SK-N-SH (cell line): ENCODE data around the gene ABHD2.

Experiments
- EZH2phosphoT487 ChIP-seq: fragments of 200-600 bp; sonication (generic); IDR thresholded peaks from 2 replicates; pipeline ENCODE4 v1.6.1; 2017; ENCODE audit warnings: low read depth, mixed run types, mild to moderate bottlenecking, antibody characterized with exemption, moderate library complexity, borderline replicate concordance
- GATA2 ChIP-seq: sonication (generic); formaldehyde crosslinking; IDR thresholded peaks from 2 replicates; pipeline ENCODE4 v1.5.0; 2020; ENCODE audit warnings: mild to moderate bottlenecking, missing genetic modification reagents
- JUND ChIP-seq: IDR thresholded peaks from 2 replicates; pipeline ENCODE4 v1.4.0; 2012
- MAX ChIP-seq: IDR thresholded peaks from 2 replicates; pipeline ENCODE4 v1.4.0; 2012; ENCODE audit warnings: low read depth
- MEF2A ChIP-seq: IDR thresholded peaks from 2 replicates; pipeline ENCODE4 v1.4.0; 2012; ENCODE audit warnings: low read depth, borderline replicate concordance
- POLR2AphosphoS5 ChIP-seq: IDR thresholded peaks from 2 replicates; pipeline ENCODE4 v1.6.1; 2012; ENCODE audit warnings: low read depth, low read length
- TAF1 ChIP-seq: IDR thresholded peaks from 2 replicates; pipeline ENCODE4 v1.6.1; 2012; ENCODE audit warnings: low read depth, mild to moderate bottlenecking, low read length, moderate library complexity, borderline replicate concordance
- ZBTB33 ChIP-seq: IDR thresholded peaks from 2 replicates; pipeline ENCODE4 v1.4.0; 2012; ENCODE audit warnings: low read depth, borderline replicate concordance
- TF ChIP-seq, protein P1 (sequence below): fragments of 200-600 bp; sonication (generic); IDR thresholded peaks from 2 replicates; pipeline ENCODE4 v1.6.1; 2017; ENCODE audit warnings: antibody characterized with exemption, mild to moderate bottlenecking, moderate library complexity
- TF ChIP-seq, protein P2 (sequence below): fragments of 150-350 bp; IDR thresholded peaks from 2 replicates; pipeline ENCODE4 v1.6.1; 2016; ENCODE audit warnings: mild to moderate bottlenecking, low read depth, low read length

GRCh38 chr15:89130201-89130600, 41.9 kb downstream of the ABHD2 start:
- TF ChIP-seq GATA2 (no peak), POLR2AphosphoS5 (no peak), EZH2phosphoT487 (no peak), MEF2A (no peak), TAF1 (no peak), ZBTB33 (no peak), JUND (no peak), MAX (no peak)
- TF ChIP-seq, protein P1, sequence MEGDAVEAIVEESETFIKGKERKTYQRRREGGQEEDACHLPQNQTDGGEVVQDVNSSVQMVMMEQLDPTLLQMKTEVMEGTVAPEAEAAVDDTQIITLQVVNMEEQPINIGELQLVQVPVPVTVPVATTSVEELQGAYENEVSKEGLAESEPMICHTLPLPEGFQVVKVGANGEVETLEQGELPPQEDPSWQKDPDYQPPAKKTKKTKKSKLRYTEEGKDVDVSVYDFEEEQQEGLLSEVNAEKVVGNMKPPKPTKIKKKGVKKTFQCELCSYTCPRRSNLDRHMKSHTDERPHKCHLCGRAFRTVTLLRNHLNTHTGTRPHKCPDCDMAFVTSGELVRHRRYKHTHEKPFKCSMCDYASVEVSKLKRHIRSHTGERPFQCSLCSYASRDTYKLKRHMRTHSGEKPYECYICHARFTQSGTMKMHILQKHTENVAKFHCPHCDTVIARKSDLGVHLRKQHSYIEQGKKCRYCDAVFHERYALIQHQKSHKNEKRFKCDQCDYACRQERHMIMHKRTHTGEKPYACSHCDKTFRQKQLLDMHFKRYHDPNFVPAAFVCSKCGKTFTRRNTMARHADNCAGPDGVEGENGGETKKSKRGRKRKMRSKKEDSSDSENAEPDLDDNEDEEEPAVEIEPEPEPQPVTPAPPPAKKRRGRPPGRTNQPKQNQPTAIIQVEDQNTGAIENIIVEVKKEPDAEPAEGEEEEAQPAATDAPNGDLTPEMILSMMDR: no peak
- TF ChIP-seq, protein P2, sequence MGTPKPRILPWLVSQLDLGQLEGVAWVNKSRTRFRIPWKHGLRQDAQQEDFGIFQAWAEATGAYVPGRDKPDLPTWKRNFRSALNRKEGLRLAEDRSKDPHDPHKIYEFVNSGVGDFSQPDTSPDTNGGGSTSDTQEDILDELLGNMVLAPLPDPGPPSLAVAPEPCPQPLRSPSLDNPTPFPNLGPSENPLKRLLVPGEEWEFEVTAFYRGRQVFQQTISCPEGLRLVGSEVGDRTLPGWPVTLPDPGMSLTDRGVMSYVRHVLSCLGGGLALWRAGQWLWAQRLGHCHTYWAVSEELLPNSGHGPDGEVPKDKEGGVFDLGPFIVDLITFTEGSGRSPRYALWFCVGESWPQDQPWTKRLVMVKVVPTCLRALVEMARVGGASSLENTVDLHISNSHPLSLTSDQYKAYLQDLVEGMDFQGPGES: no peak
